SIG-M5 treated with dmso at 0.1 percent for 504 hours (cell line): ENCODE results near the gene GORASP2.
"Not testable (repeated sequence)": the region's sequence is repeated elsewhere in the genome, so short reads cannot be mapped to it uniquely, and the experiment has no call there.

Experiments
- DNase-seq: peaks from one replicate; lab custom pipeline; 2025; ENCODE audit not compliant: unreplicated experiment; lab: John Stamatoyannopoulos, UW

Gene GORASP2

DNA sequence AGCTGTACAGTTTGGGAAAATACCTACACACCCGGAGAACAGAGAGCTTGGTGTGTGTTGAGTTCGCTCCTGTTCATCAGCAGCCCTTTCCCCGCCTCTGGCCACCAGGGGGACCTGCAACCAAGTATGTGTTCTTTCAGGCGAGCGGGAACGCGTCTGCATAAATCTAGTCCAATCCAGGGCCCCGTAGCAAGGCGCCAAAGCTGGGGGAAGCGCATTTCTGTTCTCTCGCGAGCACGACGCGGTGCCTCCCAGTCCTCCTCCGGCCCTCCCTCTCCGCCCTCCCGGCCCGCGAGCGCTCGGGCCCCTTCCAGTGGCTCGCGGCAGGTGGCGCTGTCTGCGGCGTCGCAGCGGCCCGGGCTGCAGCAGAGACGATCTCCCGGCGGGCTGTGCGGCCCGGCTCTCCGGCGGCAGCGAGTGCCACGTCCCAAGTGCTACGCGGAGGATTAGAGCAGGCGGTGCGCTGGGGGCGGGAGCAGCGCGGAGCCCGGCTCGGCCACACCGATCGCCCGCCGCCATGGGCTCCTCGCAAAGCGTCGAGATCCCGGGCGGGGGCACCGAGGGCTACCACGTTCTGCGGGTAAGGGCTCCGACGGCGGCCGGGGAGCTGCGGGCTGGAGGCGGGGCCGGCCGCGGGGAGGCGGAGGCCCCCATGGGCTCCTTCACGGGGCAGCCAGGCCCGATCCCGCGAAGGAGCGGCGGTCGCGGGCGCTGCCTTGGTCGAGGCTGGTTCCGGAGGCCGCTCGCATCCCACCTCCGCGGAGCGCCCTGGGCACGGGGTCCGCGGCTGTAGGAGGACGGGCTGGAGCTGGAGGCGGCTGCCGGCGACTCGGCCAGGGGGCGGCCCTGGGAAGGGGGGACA, at the start of gene GORASP2:
TSS of gene GORASP2 (plus strand) at position 430 of the 862 bp plus-strand sequence. CDS start at position 518, 88 bp downstream.
- DNase-seq = peak; percentile 99

DNA sequence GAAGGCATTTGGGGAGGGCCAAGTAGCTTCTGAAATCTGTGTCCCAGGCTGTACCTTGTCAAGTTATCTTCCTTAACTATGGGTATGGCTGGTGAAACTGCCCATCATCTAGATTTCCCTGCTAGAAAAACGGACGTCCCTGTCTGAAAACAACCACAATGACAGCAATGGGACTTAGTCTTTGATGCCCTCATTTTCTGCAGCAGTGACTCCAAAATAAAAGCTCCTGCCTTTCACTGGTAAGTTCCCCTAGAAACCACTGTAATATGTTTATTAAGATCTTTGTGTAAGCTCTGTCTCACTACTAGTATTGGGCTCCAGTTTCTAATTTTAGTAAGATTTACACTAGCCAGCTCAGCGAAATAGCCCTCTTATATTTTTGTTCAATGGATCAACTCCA, 47.2 kb upstream of the GORASP2 start:
- no peak for DNase-seq

DNA sequence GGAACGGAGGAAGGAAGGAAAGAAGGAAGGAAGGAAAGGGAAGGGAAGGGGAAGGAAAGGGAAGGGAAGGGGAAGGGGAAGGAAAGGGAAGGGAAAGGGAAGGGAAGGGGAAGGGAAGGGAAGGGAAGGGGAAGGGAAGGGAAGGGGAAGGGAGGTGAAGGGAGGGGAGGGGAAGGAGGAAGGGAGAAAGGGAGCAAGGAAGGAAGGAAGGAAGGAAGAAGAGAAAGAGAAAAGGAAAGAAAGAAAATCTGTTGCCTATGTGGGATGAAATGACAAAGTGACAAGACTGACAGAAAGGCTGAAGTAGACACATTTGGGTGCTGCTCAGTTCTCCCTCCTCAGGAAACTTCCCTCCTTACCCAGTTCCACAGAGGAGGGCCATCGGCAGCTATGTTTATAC, 46.3 kb upstream of the GORASP2 start:
- DNase-seq = no peak

DNA sequence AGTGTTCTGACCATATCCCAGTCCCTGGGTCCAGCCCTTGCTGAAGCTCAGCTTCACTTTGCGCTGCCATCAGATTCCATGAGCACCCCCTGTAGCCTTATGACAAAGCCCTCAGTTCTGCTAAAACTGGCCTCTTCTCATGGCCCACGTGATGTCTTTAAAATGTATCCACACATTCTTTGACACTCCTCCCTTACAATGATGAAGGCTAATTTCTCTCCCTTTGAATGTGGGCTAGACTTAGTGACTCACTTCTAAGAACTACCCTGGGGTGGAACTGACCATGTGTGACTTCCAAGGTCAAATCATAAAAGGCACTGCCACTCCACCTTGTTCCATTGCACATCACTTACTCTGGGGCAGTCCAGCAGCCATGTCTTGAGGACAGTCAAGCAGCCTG, 45.4 kb upstream of the GORASP2 start:
- DNase-seq = no peak

DNA sequence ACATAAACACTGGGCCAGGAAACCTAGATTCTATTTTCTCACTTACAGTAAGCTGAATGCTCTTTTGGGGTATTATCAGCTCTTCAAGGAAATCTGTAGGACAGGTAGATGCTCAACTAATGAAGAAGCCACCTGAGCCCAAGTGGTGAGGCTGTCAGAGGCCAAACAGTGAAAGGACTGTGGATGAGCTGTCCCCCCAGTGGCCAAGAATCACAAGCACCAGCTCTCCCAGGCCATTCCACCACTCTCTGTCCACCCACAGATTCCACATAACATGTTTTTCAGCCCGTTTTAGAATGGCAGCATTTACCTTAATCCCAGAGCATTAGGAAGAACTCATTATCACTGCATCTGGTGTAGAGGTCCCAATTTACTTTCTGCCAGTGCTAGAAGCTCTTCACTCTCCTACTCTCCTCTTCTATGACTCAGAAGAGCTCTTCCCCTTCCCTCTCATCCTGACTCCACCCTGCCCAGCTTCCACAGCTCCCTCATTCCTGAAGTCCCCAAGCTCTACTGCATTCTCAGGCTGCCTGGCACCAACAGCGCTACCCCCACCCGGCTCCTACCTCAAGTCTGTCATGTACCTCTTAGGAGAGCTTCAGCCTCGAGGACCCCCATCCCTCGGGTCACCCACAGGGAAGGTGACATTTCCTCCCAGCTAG, 43.8 kb upstream of the GORASP2 start:
- DNase-seq = no peak

DNA sequence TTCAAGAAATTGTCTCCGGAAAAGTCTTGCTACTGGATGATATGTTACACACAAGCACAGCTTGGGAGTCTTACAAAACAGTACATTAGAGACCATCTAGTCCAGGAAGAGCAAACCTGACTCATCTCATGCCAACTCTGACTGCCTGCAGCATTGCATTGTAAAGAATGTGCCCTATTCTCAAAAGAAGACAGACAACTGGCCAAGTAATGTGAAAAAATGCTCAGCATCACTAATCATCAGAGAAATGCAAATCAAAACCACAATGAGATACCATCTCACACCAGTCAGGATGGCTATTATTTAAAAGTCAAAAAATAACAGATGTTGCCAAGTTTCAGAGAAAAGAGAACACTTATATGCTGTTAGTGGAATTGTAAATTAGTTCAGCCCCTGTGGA, 42.7 kb upstream of the GORASP2 start:
- no peak for DNase-seq

DNA sequence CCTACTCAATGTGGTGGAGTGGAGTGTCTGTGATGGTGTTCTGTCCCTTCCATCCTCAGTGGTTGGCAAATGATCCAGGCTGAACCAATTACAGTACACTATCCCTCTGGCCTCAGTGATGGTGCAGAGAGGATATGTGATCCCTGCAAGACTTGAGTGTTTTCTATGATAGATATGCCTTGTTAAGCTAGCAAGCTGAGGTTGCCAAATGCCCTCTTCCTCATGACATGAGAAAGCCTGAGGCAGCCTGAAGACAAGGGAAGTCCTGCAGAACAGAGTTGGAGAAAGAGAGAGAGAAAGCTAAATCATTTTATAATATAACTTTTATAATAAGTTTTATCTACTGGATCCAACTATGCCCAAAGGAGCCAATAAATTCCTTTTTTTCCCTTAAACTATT, 41.6 kb upstream of the GORASP2 start:
- no peak for DNase-seq

DNA sequence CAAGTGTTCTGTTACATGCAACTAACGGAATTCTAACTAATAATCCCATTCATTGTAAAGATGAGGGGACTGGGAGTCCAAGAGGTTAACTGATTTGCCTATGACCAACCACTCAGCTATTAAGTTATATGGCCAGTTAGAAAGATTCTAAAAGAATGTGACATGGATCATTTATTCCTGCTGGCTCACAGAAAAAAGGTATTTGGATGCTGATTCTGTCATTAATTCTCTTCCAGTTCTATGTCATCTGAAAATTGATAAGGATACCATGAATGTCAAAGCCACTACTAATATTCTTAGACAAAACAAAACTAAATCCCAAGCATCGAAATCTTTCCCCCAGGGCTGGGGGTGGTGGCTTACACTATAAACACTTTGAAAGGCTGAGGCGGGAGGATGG, 41.2 kb upstream of the GORASP2 start:
- DNase-seq = no peak

DNA sequence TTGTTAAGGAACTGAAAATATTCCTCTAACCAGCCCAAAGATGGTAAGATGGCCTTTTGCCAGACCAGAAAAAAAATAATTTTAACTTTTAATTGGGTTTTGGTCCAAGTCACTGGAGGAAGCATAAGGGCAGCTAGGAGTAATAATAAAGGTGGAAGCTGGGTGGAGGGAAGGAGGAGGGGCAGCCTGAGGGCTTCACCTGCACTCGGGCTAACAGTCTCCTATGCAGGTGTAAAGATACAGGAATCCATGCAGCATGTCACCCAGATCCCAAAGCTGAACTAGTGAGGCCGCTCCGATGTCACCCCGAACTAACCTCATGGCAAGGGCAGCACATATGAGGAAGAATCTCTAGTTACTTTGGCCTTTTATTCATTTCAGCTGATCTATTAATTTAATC, 37.2 kb upstream of the GORASP2 start:
- no peak for DNase-seq

DNA sequence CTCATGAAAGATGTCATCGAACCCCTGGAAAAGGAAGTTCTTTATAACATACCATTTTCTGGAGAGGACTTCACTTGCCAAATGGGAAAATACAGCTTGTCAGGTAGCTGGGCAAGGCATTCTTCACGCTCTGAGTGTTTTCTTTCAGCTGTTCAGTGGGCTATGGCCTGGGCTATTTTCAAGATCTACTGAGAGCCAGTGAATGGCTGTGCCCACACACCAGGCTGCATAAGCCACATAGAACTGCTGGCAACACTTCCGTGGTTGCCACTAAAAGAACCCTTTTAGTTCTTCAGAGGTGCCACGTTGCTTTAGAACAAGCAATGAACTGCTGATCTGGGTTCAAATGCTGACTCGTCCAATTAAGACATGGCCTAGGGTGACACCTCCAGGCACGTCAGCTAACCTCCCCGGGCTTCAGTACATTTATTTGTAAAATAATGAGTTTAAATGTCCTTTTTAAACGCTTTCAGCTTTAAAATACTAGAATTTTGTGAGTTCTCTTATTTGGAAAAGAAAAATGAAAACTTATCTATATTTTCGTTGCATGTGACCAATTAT, 36.6 kb upstream of the GORASP2 start:
- DNase-seq = no peak

DNA sequence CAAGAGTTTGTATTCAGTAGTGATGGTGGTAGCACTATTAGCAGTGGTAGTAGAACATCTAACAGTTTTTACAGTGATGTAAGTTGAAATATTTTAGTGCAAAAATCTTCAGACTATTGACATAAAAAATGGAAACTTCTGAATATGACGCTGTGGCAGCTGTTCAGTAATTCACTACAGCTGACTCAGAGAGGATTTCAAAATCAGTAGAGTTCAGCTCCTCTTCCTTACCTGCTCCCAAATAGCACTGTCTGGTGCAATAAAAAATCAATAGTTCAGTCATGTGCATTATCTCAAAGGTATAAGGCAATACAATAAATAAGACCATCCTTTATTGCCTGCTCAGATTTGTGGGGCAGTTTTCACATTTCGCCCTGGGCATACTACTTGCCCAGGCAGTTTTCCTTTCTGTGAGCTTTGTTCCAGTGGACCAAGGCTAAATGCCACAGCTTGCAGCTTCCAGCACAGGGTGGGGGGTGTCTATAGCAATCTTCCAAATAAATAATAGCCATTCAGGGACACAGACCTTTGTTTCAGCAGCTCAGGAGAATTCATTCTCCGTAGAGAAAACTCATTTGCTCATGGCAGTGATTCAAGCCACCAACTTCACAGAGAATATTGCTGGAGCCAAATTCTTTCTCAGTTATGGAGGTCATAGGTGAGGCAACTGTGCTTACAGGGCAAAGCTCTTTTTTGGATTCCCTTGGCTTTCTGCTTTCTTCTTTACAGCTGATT, 33.9 kb upstream of the GORASP2 start:
- no peak for DNase-seq

DNA sequence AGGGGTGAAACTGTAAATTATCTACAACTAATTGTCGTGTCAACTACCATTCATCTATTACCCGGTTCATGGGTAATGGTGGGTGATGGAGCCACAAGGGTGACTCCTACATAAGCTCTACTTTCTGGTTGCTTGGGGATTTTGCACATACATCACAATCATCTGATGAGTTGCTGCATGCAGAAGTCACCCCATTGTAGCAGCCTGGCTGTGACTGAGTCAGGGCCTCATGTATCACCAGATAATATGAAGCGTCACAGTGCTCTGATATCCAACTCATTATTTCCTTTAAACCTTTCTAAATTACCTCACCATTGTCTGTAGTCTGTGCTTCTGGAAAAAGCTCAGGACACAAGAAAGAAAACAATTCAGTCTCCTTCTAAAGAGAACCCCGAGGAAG, 32.4 kb upstream of the GORASP2 start:
- DNase-seq = no peak

DNA sequence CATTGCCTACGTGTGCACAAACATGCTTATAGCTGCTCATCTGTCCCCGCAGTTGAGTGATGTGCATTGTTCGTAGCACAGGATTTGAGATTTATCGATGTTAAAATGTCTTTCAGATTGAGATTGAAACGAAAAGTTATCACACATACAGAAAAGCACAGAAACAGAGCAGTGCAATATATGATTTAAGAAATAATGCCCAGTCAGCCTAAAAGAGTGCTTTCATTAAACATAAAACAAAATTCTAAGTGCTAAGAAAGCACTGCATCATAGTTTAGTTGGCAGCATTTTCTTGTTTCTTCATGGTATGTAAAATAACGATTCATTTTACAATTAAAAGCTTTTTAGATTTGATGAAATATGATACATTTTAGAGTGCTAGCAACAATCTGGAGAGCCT, 31.9 kb upstream of the GORASP2 start:
- DNase-seq = no peak

DNA sequence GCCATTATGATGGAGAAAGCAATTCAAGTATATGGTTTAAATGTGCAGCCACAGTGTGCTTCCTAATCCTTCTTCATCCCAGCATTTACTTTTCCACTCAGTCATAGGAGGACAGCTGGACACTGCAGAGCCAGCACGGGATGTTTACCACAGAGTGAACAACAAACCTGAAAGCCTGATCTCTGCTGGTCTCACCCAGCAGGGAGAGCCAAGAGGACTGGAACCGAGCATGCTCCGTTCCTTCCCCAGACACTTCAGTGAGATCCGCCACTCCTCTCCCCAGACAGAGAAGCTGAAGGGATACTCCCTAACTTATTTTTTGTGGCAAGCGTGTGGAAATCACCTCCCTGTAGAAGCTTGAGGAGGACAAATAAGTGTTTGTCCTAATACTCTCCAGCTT, 23.2 kb upstream of the GORASP2 start:
- DNase-seq = no peak

DNA sequence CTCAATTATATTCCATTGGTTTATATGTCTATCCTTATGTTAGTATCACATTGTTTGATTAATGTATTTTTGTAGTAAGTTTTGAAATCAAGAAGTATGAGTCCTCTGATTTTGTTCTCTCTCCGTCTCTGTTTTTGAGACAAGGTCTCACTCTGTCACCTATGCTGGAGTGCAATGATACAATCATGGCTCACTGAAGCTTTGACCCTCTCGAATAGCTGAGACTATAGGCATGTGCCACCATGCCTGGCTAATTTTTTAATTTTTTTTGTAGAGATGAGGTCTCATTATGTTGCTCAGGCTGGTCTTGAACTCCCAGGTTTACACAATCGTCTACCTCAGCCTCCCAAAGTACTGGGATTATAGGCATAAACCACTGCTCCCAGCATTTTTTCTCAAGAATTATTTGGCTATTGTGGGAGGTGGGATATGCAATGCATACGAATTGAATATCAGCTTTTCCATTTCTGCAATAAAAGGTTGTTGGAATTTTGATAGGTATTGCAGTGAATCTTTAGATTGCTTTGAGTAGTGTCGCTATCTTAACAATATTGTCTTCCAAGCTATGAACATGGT, 17.7 kb upstream of the GORASP2 start:
- DNase-seq = no peak

DNA sequence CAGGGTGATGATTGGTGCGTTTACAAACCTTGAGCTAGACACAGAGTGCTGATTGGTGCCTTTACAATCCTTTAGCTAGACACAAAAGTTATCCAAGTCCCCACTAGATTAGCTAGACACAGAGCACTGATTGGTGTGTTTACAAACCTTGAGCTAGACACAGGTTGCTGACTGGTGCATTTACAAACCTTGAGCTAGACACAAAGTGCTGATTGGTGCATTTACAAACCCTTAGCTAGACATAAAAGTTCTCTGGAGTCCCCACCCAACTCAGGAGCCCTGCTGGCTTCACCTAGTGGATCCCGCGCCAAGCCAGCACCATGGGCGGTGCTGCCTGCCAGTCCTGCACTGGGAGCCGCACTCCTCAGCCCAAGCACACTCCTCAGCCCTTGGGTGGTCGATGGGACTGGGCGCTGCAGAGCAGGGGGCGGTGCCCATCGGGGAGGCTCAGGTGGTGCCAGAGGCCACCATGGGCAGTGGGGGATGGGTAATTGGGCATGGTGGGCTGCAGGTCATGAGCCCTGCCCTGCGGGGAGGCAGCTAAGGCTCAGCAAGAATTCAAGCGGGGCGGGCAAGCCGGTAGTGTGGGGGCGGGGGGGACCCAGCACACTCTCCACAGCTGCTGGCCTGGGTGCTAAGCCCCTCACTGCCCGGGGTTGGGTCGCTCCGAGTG, 13.9 kb upstream of the GORASP2 start:
- DNase-seq = not testable (repeated sequence)

DNA sequence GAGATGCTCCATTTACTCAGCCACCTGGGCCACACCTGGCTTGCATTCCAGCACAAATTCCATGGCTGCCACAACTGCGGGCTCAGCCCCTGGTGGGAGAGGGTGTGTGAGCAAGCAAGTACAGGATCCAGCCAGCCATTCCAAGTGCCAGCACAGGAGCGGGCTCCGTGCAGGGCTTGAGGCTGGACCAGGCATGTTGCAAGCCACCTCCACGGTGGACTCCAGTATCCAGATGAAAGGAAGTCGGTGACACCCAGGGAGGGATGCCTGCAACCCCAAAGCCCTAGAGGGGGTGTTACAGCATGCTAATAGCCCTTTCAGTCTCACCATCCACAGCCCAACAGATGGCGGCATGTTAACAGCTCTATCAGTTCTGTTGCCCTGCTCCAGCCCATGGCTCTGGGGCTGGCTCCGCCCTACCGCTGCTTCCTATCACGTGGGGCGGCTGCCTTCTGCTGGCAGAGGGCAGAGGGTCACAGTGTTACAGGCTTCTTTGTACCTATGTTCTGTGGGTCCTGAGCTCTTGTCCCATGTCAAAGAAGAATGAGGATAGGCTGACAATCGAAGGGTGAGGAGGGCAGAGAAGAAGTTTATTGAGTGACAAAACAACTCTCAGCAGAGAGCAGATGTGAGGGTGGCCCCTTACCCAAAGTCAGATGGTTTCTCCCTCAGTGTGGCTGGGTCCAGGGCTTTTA, 11.7 kb upstream of the GORASP2 start:
- no peak for DNase-seq

DNA sequence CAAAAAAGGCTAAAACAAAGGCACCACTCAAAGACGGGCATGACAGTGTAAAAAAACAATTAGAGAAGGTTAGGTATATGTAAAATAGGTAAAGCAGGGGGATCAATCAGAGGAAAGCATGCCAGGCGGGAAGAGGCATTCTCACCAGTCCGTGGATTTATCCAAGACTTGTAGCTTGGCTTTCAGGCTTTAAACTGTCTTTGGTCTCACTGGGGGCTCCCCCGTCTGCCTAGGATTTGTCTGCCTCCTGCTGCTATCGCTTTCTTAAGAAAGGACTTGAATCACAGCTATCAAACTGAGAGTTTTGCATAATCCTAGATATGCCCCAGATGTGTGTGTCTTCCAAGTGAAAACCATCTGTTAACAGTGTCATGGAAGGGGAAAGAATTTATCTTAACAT, 11.1 kb upstream of the GORASP2 start:
- DNase-seq = no peak

DNA sequence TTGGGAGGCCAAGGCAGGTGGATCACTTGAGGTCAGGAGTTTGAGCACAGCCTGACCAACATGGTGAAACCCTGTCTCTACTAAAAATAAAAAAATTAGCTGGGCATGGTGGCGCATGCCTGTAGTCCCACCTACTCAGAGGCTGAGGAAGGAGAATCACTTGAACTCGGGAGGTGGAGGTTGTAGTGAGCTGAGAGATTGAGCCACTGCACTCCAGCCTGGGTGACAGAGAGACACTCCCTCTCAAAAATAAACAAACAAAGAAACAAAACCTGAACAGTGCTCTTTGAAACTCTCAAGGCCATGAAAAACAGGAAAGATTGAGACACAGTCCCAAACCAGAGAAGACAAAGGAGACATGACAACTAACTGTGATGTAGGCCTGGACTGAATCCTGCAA, 7.2 kb upstream of the GORASP2 start:
- not testable (repeated sequence) for DNase-seq
